ENCODE measurements around the gene RAD9A. TPM values are rescaled to one million over a fixed set of nuclear protein-coding genes. Genes with fewer than 3 reads are reported as not detected.
A peak's percentile ranks its signal among the peaks of the same experiment; 100 is the strongest.

RAD9A gene
- total RNA-seq, 1 experiment from 2014 or later: 13.8 TPM

DNA sequence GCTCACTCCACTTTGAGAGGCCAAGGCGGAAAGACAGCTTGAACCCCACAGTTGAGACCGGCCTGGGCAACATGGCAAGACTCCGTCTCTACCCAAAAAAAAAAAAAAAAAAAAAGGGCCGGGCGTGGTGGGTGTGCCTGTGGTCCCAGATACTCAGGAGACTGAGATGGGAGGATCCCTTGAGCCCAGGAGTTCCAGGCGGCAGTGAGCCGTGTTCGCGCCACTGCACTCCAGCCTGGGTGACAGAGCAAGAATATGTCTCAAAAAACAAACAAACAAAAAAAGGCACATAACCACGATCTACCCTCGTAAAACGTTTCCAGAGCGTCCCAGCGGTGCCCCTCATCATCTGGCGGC is 861 bp upstream of the RAD9A start:
- H3K4me3 ChIP-seq: peak overlapping the region; percentile 61
- H3K4me1 ChIP-seq (replicated peaks): peaks cover 20% of the 10 kb centered on the region
- no peak for DNase-seq (ENCODE audit: low read depth in 1 of 2, low spot score in 2 of 2)
- H3K36me3 ChIP-seq: peaks cover 37% of the 10 kb centered on the region
- no peaks in the 10 kb centered on the region for H3K9me3 ChIP-seq (replicated peaks)
- no peaks in the 10 kb centered on the region for H3K27me3 ChIP-seq (replicated peaks)
- H3K27ac ChIP-seq: peak overlapping the region; percentile 69

DNA sequence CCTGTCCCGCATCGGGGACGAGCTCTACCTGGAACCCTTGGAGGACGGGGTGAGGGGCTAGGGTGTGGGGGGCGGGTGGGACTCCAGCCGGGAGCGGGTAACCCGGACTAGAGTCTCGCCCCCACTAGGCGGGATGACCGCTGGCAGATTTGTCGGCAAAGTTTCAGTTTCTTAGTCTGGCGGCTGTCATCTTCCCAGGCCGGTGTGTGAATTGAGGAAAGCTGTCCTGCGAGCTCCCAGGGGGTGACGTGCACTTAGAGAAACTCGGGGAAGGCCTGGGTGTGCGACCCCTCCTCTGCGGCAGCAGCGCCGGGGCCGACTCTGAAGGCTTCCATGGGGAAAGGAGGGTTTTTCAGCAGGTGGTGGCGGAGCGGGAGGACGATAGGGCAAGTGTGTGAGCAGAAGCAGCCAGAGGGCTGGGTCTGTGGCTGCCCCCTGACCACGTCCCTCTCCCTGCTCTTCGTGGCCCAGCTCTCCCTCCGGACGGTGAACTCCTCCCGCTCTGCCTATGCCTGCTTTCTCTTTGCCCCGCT is 463 bp downstream of the RAD9A start:
- Histone ChIP-seq H3K27ac (peak overlapping the region; percentile 69), H3K4me3 (peak overlapping the region; percentile 61), H3K27me3 (replicated peaks) (no peaks in the 10 kb centered on the region), H3K4me1 (replicated peaks) (peaks cover 20% of the 10 kb centered on the region), H3K36me3 (peaks cover 49% of the 10 kb centered on the region), H3K9me3 (replicated peaks) (no peaks in the 10 kb centered on the region)
- DNase-seq (ENCODE audit: low read depth in 1 of 2, low spot score in 2 of 2): peak in 1 of 2 experiments; percentile 44

DNA sequence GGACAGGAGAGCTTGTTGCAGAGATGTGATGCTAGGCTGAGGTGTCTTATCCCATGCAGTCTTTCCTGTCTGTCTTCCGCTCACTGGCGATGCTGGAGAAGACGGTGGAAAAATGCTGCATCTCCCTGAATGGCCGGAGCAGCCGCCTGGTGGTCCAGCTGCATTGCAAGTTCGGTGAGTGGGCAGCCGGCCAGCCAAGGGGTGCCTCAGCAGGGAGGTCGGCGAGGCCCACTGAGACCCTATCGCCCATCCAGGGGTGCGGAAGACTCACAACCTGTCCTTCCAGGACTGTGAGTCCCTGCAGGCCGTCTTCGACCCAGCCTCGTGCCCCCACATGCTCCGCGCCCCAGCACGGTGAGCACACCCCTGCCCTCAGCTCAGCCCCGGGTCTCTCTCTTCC is 1.7 kb downstream of the RAD9A start:
- peaks cover 20% of the 10 kb centered on the region for H3K4me1 ChIP-seq (replicated peaks)
- DNase-seq (ENCODE audit: low read depth in 1 of 2, low spot score in 2 of 2): no peak
- no peaks in the 10 kb centered on the region for H3K27me3 ChIP-seq (replicated peaks)
- no peak overlapping the region for H3K27ac ChIP-seq
- no peak overlapping the region for H3K4me3 ChIP-seq
- H3K36me3 ChIP-seq: peaks cover 61% of the 10 kb centered on the region
- H3K9me3 ChIP-seq (replicated peaks): no peaks in the 10 kb centered on the region

DNA sequence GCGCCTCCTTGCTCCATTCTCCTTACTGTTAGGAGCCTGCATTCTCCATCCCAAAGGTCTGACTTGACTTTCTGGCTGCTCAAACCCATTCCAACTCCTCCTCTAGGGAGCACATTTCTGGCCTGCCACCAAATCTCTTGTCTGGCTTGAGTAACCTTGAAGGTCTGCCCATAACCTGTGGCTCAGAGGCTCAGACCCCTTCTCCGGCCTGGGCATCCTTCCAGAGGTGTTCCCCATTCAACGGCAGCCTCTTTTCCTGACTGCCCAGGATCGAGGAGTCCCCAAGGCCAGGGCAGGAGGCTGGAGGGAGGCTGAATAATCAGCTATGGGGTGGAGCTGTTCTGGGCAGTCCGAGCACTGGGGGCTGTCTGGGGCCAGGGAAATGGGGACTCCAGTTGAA is 2.2 kb downstream of the RAD9A start:
- Histone ChIP-seq H3K9me3 (replicated peaks) (no peaks in the 10 kb centered on the region), H3K4me3 (no peak overlapping the region), H3K27ac (no peak overlapping the region), H3K36me3 (peaks cover 66% of the 10 kb centered on the region), H3K4me1 (replicated peaks) (peaks cover 20% of the 10 kb centered on the region), H3K27me3 (replicated peaks) (no peaks in the 10 kb centered on the region)
- DNase-seq (ENCODE audit: low read depth in 1 of 2, low spot score in 2 of 2): no peak

DNA sequence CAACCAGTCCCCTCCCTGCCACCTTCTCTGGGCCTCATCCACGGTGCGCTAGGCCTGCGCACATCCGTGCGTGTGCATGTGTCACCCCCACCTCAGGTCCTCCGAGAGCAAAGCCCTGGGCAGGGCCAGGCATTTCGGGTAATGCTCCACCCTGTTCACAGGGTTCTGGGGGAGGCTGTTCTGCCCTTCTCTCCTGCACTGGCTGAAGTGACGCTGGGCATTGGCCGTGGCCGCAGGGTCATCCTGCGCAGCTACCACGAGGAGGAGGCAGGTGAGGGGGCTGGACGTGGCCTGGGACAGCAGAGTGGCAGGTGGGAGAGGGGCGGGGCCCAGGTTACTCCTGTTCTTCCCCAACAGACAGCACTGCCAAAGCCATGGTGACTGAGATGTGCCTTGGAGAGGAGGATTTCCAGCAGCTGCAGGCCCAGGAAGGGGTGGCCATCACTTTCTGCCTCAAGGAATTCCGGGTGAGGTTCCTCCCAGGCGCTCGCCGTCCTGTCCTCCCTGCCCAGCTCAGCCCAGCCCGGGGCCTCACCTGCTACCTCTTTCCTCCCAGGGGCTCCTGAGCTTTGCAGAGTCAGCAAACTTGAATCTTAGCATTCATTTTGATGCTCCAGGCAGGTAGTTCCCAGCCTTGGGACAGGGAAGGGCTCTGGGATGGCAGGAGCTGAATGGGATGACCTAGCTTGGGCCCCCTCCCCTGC is 3.9 kb downstream of the RAD9A start:
- H3K36me3 ChIP-seq: peaks cover 83% of the 10 kb centered on the region
- H3K27me3 ChIP-seq (replicated peaks): no peaks in the 10 kb centered on the region
- no peak overlapping the region for H3K27ac ChIP-seq
- H3K9me3 ChIP-seq (replicated peaks): no peaks in the 10 kb centered on the region
- no peak overlapping the region for H3K4me3 ChIP-seq
- no peak for DNase-seq (ENCODE audit: low read depth in 1 of 2, low spot score in 2 of 2)
- H3K4me1 ChIP-seq (replicated peaks): peaks cover 25% of the 10 kb centered on the region

DNA sequence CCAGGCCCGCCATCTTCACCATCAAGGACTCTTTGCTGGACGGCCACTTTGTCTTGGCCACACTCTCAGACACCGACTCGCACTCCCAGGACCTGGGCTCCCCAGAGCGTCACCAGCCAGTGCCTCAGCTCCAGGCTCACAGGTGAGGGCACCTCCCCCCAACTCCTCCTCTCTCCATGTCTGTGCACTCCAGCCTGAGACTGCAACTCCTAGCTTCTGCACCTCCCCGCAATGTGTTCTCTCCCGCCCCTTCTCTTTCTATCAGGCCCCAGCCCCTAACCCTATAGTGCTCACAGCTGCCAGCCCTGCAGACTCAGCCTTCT is 4.4 kb downstream of the RAD9A start:
- Histone ChIP-seq H3K36me3 (peaks cover 88% of the 10 kb centered on the region), H3K27me3 (replicated peaks) (no peaks in the 10 kb centered on the region), H3K4me3 (no peak overlapping the region), H3K9me3 (replicated peaks) (peaks cover 2% of the 10 kb centered on the region), H3K4me1 (replicated peaks) (peaks cover 24% of the 10 kb centered on the region), H3K27ac (no peak overlapping the region)
- no peak for DNase-seq (ENCODE audit: low read depth in 1 of 2, low spot score in 2 of 2)

DNA sequence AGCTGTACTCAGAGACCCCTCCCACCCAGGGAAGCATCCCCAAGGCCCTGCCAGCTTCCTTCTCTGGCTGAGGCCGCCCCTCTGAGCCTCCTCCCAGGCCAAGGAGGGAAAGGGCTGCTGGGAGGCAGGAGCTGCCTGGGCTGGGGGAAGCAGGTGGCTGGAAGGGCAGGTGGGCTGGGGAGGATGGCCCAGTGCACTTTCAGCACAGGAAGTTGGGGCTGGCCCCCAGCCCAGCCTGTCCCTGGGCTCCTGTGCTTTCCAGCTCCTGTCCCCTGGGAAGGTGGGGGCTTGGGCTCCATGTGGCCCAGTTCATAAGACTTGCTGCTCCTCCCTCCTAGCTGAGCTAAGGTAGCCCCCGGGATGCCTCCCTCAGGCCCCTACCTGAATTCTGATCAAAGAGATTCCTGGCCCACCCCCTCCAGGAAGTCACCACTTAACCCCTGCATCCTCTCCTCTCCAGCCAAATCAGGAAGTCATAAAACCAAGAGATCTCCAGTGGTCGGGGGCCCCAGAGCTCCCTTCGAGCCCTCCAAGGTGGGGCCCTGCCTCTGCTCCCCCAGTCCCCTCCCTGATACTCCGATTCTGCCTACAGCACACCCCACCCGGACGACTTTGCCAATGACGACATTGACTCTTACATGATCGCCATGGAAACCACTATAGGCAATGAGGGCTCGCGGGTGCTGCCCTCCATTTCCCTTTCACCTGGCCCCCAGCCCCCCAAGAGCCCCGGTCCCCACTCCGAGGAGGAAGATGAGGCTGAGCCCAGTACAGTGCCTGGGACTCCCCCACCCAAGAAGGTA is 5.0 kb downstream of the RAD9A start:
- H3K27me3 ChIP-seq (replicated peaks): no peaks in the 10 kb centered on the region
- peaks cover 23% of the 10 kb centered on the region for H3K4me1 ChIP-seq (replicated peaks)
- no peak overlapping the region for H3K4me3 ChIP-seq
- peaks cover 6% of the 10 kb centered on the region for H3K9me3 ChIP-seq (replicated peaks)
- DNase-seq (ENCODE audit: low read depth in 1 of 2, low spot score in 2 of 2): no peak
- H3K27ac ChIP-seq: no peak overlapping the region
- peaks cover 89% of the 10 kb centered on the region for H3K36me3 ChIP-seq

DNA sequence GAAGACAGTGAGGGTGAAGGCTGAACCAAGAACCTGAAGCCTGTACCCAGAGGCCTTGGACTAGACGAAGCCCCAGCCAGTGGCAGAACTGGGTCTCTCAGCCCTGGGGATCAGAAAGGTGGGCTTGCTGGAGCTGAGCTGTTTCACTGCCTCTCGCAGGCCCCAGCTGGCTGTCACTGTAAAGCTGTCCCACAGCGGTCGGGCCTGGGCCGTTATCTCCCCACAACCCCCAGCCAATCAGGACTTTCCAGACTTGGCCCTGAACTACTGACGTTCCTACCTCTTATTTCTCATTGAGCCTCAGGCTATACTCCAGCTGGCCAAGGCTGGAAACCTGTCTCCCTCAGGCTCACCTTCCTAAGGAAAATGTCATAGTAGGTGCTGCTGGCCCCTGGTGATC is 5.8 kb downstream of the RAD9A start:
- Histone ChIP-seq H3K9me3 (replicated peaks) (peaks cover 6% of the 10 kb centered on the region), H3K27me3 (replicated peaks) (no peaks in the 10 kb centered on the region), H3K4me1 (replicated peaks) (peaks cover 27% of the 10 kb centered on the region), H3K27ac (no peak overlapping the region), H3K36me3 (peaks cover 87% of the 10 kb centered on the region), H3K4me3 (no peak overlapping the region)
- no peak for DNase-seq (ENCODE audit: low read depth in 1 of 2, low spot score in 2 of 2)

DNA sequence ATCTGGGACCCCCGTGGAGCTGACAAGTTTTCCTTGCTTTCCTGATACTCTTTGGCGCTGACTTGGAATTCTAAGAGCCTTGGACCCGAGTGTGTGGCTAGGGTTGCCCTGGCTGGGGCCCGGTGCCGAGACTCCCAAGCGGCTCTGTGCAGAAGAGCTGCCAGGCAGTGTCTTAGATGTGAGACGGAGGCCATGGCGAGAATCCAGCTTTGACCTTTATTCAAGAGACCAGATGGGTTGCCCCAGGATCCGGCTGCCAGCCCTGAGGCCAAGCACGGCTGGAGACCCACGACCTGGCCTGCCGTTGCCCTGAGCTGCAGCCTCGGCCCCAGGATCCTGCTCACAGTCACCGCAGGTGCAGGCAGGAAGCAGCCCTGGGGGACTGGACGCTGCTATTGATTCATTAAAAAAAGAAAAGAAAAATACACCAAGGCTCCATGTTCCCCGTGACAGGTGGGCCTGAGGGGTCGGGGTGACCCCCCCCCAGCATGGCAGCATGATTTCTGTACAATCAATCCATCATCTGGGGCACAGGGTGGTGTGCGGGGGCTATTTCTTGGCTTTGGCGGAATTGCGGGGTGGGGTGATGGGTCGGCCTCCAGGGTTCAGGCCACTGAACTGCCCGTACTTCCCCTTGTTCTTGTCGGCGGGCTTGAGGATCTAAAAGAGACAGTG is 6.3 kb downstream of the RAD9A start:
- H3K9me3 ChIP-seq (replicated peaks): peaks cover 6% of the 10 kb centered on the region
- H3K36me3 ChIP-seq: peaks cover 81% of the 10 kb centered on the region
- DNase-seq (ENCODE audit: low read depth in 1 of 2, low spot score in 2 of 2): no peak
- no peak overlapping the region for H3K27ac ChIP-seq
- H3K27me3 ChIP-seq (replicated peaks): no peaks in the 10 kb centered on the region
- H3K4me1 ChIP-seq (replicated peaks): peaks cover 23% of the 10 kb centered on the region
- H3K4me3 ChIP-seq: no peak overlapping the region

DNA sequence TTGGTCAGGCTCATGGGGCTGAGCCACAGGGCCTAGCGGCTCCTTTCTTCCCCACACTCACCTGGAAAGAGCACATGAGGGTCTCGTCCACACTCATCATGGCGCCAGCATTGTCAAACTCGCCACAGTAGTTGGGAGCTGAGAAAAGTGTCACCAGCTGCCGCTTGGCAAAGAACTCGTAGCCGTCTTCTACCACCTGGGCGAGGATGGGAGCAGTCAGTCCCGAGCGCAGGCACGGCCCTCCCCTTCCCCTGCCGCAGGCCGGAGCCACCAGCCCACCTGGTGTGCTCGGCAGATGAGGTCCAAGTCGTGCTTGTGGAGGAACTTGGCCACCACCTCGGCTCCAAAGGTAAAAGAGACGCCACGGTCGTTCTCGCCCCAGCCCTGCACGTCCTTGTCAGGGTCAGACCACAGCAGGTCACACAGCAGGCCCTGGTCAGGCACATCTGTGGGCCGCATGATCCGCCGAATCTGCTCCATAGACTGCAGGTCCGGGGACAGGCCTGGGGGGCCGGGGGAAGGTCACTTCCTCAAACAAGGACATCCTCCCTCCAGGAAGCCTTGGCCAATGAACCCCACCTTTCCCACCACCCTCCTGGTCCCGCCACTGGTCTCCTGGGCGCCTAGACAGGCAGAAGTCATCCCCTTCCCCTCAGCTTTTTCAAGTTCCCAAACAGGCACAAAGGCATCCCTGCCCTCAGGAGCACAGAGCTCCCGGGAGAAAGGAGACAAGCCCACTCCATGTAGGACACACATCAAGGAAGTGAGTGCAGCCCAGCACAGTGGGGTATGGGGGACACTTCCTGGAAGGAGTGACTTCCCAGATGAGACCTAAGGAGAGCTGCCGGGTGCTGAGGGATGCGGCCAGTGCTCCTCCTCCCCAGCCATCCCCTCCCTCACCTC is 7.1 kb downstream of the RAD9A start:
- H3K4me1 ChIP-seq (replicated peaks): peaks cover 23% of the 10 kb centered on the region
- H3K27me3 ChIP-seq (replicated peaks): no peaks in the 10 kb centered on the region
- H3K4me3 ChIP-seq: no peak overlapping the region
- peaks cover 6% of the 10 kb centered on the region for H3K9me3 ChIP-seq (replicated peaks)
- no peak for DNase-seq (ENCODE audit: low read depth in 1 of 2, low spot score in 2 of 2)
- H3K36me3 ChIP-seq: peaks cover 73% of the 10 kb centered on the region
- no peak overlapping the region for H3K27ac ChIP-seq

DNA sequence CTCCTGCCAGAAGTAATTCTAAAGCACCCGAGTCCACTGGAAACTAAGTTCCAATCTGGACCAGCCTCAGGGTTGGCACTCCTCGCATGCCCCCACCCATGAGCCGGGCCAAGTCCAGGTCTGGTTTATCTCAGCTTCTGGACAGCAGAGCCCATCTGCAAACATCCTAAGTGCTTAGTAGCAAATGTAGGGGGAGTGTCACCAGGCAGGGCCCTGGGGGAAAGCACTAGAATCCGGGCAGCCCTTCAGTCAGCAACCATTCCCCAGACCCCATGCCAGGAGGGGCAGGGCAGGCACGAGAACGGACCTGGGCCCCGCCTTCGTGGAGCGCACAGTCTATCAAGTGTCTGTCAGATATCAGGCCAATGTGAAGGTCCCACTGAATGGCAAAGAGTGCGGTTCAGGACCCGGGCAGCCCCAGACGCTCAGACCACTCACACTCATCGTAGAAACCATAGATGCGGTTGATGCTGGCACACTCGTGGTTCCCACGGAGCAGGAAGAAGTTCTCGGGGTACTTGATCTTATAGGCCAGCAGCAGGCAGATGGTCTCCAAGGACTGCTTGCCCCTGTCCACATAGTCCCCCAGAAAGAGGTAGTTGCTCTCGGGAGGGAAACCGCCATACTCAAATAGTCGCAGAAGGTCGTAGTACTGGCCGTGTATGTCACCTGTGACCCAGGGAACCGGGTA is 8.6 kb downstream of the RAD9A start:
- H3K27me3 ChIP-seq (replicated peaks): no peaks in the 10 kb centered on the region
- no peak for DNase-seq (ENCODE audit: low read depth in 1 of 2, low spot score in 2 of 2)
- peaks cover 6% of the 10 kb centered on the region for H3K9me3 ChIP-seq (replicated peaks)
- H3K4me1 ChIP-seq (replicated peaks): peaks cover 23% of the 10 kb centered on the region
- H3K36me3 ChIP-seq: peaks cover 61% of the 10 kb centered on the region
- no peak overlapping the region; the same call in 1 of the 2 replicates for H3K27ac ChIP-seq
- peak overlapping the region; percentile 98 for H3K4me3 ChIP-seq

DNA sequence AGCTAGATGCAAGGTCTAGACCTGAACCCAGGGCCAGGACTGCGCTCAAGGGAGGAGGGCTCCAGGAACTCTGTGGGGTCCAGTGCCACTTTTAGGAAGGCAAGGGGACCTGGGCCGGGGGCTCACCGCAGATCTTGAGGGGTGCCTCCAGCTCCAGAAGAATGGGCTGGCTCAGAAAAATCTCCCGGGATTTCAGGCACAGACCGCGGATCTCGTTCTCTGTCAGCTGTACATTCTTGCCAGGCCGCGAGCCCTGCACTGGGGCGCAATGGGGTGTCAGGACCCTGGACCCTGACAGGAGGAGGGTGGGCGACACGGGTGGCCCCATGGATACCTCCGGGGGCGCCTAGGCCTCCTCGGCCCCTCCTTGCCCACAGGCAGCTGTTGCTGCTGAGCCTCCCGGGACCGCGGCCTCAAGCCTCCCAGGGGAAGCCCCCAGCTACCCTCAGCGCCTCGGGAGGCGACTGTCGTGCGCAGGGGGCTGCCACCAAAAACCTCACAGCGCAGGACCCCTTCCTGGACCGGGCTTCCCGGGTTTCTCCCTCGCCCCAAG is 9.2 kb downstream of the RAD9A start:
- no peaks in the 10 kb centered on the region for H3K27me3 ChIP-seq (replicated peaks)
- peak overlapping the region; percentile 98 for H3K4me3 ChIP-seq
- no peak for DNase-seq (ENCODE audit: low read depth in 1 of 2, low spot score in 2 of 2)
- peaks cover 6% of the 10 kb centered on the region for H3K9me3 ChIP-seq (replicated peaks)
- H3K27ac ChIP-seq: peak overlapping the region; percentile 96
- peaks cover 54% of the 10 kb centered on the region for H3K36me3 ChIP-seq
- H3K4me1 ChIP-seq (replicated peaks): peaks cover 23% of the 10 kb centered on the region

Measured in SJSA1 (cell line).